ENCODE measurements around the gene SPAG16. TPM values are rescaled to one million over a fixed set of nuclear protein-coding genes. Genes with fewer than 3 reads are reported as not detected.

Gene SPAG16
- total and polyA plus RNA-seq, 2 donors (not counting 1 experiment from before 2014, with no cell fraction given): 3.4 to 8.6 TPM

DNA sequence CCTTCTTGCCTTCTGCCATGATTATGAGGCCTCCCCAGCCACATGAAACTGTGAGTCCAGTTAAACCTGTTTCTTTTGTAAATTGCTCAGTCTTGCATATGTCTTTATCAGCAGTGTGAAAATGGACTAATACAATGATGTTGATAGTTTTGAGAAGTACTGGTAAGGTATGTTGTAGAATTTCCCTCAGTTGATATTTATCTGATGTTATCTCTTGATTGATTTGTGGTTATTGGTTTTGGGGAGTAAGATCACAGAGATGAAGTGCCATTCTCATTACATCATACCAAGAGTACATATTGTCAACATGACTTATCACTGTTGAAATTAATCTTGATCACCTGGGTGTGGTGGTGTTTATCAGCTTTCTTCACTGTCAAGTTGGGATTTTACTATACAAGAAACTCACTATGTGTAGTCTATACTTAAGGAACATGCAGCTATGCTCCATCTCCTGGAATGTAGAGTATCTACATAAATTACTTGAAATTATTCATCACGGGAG lies 5.1 kb upstream of the SPAG16 start:
- no CpG with 5 or more reads among the region's 1 CpG for WGBS (ENCODE audit: insufficient coverage)
- no peak overlapping the region for H3K9ac ChIP-seq (ENCODE audit: low read length)
- H3K4me3 ChIP-seq (ENCODE audit: control extremely low read depth in 1 of 5, extremely low read depth in 1 of 5, insufficient read depth in 1 of 5, low read depth in 2 of 5, low read length in 4 of 5): no peak overlapping the region
- no peaks in the 10 kb centered on the region for H3K27me3 ChIP-seq (replicated peaks in 1 of 4; ENCODE audit: control extremely low read depth in 1 of 4, control insufficient read depth in 3 of 4, insufficient read depth in 4 of 4, low read length in 3 of 4)
- no peaks in the 10 kb centered on the region for H3K36me3 ChIP-seq (replicated peaks in 1 of 2; ENCODE audit: control extremely low read depth in 1 of 2, control insufficient read depth in 1 of 2, extremely low read depth in 1 of 2, insufficient read depth in 2 of 2, low read length in 1 of 2)
- Mint-ChIP-seq H3K27me3 (peaks cover 21% of the 10 kb centered on the region), H3K4me3 (no peak overlapping the region), H3K9me3 (ENCODE audit: insufficient read depth) (no peaks in the 10 kb centered on the region), H3K4me1 (peaks cover 11% of the 10 kb centered on the region), H3K27ac (no peak overlapping the region)
- ChIA-PET CTCF (interaction anchor here (1.1 kb wide), 1 partner anchor 25 kb away, joined by 3 read pairs; no protein-coding TSS in a partner anchor), POLR2A (no interaction called here)
- H3K4me2 ChIP-seq (replicated peaks; ENCODE audit: low read depth, low read length, poor library complexity, severe bottlenecking): no peak overlapping the region
- no peaks in the 10 kb centered on the region for H3K79me2 ChIP-seq (ENCODE audit: control insufficient read depth, insufficient read depth, low read length)
- TF ChIP-seq CTCF (IDR thresholded peaks at IDR 0.05) (no peak), EZH2 (IDR thresholded peaks at IDR 0.05; ENCODE audit: borderline replicate concordance, insufficient read depth, low read depth, low read length, poor library complexity, severe bottlenecking) (no peak)
- no peaks in the 10 kb centered on the region for H4K20me1 ChIP-seq (ENCODE audit: control insufficient read depth, insufficient read depth, low read length, poor library complexity, severe bottlenecking)
- H3K27ac ChIP-seq (ENCODE audit: low read length in 2 of 2): no peak overlapping the region
- ATAC-seq (ENCODE audit: low read depth) (no peak), DNase-seq (no peak)
- H3K9me3 ChIP-seq (ENCODE audit: control extremely low read depth in 1 of 3, control insufficient read depth in 2 of 3, insufficient read depth in 1 of 3, low read length in 2 of 3): peaks cover 0 to 7% (median 0%) of the 10 kb centered on the region in 3 donors
- intact Hi-C loops (cut with micrococcal nuclease): no loop called here
- peaks cover 7% of the 10 kb centered on the region in 2 donors for H3K4me1 ChIP-seq (ENCODE audit: control insufficient read depth in 2 of 2, insufficient read depth in 2 of 2, low read length in 2 of 2)
- H2AFZ ChIP-seq (ENCODE audit: insufficient read depth, low read depth, low read length, poor library complexity, severe bottlenecking): no peak overlapping the region

- Histone ChIP-seq H4K20me1 (ENCODE audit: control insufficient read depth, insufficient read depth, low read length, poor library complexity, severe bottlenecking) (no peaks in the 10 kb centered on the region), H3K4me2 (replicated peaks; ENCODE audit: low read depth, low read length, poor library complexity, severe bottlenecking) (no peak overlapping the region), H3K79me2 (ENCODE audit: control insufficient read depth, insufficient read depth, low read length) (no peaks in the 10 kb centered on the region), H3K4me3 (ENCODE audit: control extremely low read depth in 1 of 5, extremely low read depth in 1 of 5, insufficient read depth in 1 of 5, low read depth in 2 of 5, low read length in 4 of 5) (no peak overlapping the region), H3K9ac (ENCODE audit: low read length) (no peak overlapping the region), H3K27me3 (replicated peaks in 1 of 4; ENCODE audit: control extremely low read depth in 1 of 4, control insufficient read depth in 3 of 4, insufficient read depth in 4 of 4, low read length in 3 of 4) (no peaks in the 10 kb centered on the region), H3K4me1 (ENCODE audit: control insufficient read depth in 2 of 2, insufficient read depth in 2 of 2, low read length in 2 of 2) (peaks cover 11 to 12% of the 10 kb centered on the region in 2 donors), H2AFZ (ENCODE audit: insufficient read depth, low read depth, low read length, poor library complexity, severe bottlenecking) (no peak overlapping the region), H3K27ac (ENCODE audit: low read length in 2 of 2) (no peak overlapping the region), H3K9me3 (ENCODE audit: control extremely low read depth in 1 of 3, control insufficient read depth in 2 of 3, insufficient read depth in 1 of 3, low read length in 2 of 3) (peaks cover 0 to 7% (median 0%) of the 10 kb centered on the region in 3 donors), H3K36me3 (replicated peaks in 1 of 2; ENCODE audit: control extremely low read depth in 1 of 2, control insufficient read depth in 1 of 2, extremely low read depth in 1 of 2, insufficient read depth in 2 of 2, low read length in 1 of 2) (no peaks in the 10 kb centered on the region)
- Mint-ChIP-seq H3K4me3 (no peak overlapping the region), H3K9me3 (ENCODE audit: insufficient read depth) (no peaks in the 10 kb centered on the region), H3K27ac (no peak overlapping the region), H3K4me1 (peaks cover 18% of the 10 kb centered on the region), H3K27me3 (peaks cover 19% of the 10 kb centered on the region)
- ChIA-PET POLR2A (no interaction called here), CTCF (no interaction called here)
- intact Hi-C loops (cut with micrococcal nuclease): no loop called here
- DNase-seq: no peak
- 100% methylated on average over 1 of the region's 1 CpG for WGBS (ENCODE audit: insufficient coverage)
- TF ChIP-seq CTCF (IDR thresholded peaks at IDR 0.05) (no peak), EZH2 (IDR thresholded peaks at IDR 0.05; ENCODE audit: borderline replicate concordance, insufficient read depth, low read depth, low read length, poor library complexity, severe bottlenecking) (no peak)
- ATAC-seq (ENCODE audit: low read depth): no peak
Measured at GRCh38 chr2:213279971-213280370, 4.3 kb upstream of the SPAG16 start.

Data from B cell (primary cell).